Measurements from ENCODE around the gene IFITM10. TPM values are rescaled to one million over a fixed set of nuclear protein-coding genes. Genes with fewer than 3 reads are reported as not detected.

The IFITM10 gene
- total and polyA plus RNA-seq, 9 of the 15 experiments (the other 6 are each of a cell fraction or from before 2014, with no cell fraction given): 0.08 to 0.13 (median 0.09) TPM; not detected in 6

- TF ChIP-seq, protein P1, sequence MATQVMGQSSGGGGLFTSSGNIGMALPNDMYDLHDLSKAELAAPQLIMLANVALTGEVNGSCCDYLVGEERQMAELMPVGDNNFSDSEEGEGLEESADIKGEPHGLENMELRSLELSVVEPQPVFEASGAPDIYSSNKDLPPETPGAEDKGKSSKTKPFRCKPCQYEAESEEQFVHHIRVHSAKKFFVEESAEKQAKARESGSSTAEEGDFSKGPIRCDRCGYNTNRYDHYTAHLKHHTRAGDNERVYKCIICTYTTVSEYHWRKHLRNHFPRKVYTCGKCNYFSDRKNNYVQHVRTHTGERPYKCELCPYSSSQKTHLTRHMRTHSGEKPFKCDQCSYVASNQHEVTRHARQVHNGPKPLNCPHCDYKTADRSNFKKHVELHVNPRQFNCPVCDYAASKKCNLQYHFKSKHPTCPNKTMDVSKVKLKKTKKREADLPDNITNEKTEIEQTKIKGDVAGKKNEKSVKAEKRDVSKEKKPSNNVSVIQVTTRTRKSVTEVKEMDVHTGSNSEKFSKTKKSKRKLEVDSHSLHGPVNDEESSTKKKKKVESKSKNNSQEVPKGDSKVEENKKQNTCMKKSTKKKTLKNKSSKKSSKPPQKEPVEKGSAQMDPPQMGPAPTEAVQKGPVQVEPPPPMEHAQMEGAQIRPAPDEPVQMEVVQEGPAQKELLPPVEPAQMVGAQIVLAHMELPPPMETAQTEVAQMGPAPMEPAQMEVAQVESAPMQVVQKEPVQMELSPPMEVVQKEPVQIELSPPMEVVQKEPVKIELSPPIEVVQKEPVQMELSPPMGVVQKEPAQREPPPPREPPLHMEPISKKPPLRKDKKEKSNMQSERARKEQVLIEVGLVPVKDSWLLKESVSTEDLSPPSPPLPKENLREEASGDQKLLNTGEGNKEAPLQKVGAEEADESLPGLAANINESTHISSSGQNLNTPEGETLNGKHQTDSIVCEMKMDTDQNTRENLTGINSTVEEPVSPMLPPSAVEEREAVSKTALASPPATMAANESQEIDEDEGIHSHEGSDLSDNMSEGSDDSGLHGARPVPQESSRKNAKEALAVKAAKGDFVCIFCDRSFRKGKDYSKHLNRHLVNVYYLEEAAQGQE (IDR thresholded peaks at IDR 0.05; ENCODE audit: borderline replicate concordance): peak; percentile 91
- TF ChIP-seq, protein P1 (CRISPR knock-in tag; IDR thresholded peaks at IDR 0.05; ENCODE audit: low read depth): no peak
- TF ChIP-seq XRCC5 (IDR thresholded peaks at IDR 0.05; ENCODE audit: low read depth, low read length) (no peak), ZBTB8A (IDR thresholded peaks at IDR 0.05; ENCODE audit: partially characterized antibody) (no peak), GATAD2B (IDR thresholded peaks at IDR 0.05; ENCODE audit: borderline replicate concordance) (0 out of 2 replicates have a peak, but pooled peaks have one; percentile 21), ADNP (tag; IDR thresholded peaks at IDR 0.05) (no peak), SIN3A (IDR thresholded peaks at IDR 0.05; ENCODE audit: borderline replicate concordance in 2 of 2, control insufficient read depth in 1 of 2, low read depth in 2 of 2, low read length in 2 of 2) (no peak), MXI1 (IDR thresholded peaks at IDR 0.05; ENCODE audit: low read depth, low read length) (no peak), DLX4 (CRISPR knock-in tag; IDR thresholded peaks at IDR 0.05) (no peak), NUFIP1 (IDR thresholded peaks at IDR 0.05; ENCODE audit: partially characterized antibody) (no peak)
- TF ChIP-seq, protein P2, sequence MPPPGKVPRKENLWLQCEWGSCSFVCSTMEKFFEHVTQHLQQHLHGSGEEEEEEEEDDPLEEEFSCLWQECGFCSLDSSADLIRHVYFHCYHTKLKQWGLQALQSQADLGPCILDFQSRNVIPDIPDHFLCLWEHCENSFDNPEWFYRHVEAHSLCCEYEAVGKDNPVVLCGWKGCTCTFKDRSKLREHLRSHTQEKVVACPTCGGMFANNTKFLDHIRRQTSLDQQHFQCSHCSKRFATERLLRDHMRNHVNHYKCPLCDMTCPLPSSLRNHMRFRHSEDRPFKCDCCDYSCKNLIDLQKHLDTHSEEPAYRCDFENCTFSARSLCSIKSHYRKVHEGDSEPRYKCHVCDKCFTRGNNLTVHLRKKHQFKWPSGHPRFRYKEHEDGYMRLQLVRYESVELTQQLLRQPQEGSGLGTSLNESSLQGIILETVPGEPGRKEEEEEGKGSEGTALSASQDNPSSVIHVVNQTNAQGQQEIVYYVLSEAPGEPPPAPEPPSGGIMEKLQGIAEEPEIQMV (tag; conservative IDR thresholded peaks at IDR 0.05; ENCODE audit: low read depth): no peak
- TF ChIP-seq, protein P3, sequence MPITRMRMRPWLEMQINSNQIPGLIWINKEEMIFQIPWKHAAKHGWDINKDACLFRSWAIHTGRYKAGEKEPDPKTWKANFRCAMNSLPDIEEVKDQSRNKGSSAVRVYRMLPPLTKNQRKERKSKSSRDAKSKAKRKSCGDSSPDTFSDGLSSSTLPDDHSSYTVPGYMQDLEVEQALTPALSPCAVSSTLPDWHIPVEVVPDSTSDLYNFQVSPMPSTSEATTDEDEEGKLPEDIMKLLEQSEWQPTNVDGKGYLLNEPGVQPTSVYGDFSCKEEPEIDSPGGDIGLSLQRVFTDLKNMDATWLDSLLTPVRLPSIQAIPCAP (CRISPR knock-in tag; IDR thresholded peaks at IDR 0.05; ENCODE audit: borderline replicate concordance): no peak
- TF ChIP-seq, protein P4, sequence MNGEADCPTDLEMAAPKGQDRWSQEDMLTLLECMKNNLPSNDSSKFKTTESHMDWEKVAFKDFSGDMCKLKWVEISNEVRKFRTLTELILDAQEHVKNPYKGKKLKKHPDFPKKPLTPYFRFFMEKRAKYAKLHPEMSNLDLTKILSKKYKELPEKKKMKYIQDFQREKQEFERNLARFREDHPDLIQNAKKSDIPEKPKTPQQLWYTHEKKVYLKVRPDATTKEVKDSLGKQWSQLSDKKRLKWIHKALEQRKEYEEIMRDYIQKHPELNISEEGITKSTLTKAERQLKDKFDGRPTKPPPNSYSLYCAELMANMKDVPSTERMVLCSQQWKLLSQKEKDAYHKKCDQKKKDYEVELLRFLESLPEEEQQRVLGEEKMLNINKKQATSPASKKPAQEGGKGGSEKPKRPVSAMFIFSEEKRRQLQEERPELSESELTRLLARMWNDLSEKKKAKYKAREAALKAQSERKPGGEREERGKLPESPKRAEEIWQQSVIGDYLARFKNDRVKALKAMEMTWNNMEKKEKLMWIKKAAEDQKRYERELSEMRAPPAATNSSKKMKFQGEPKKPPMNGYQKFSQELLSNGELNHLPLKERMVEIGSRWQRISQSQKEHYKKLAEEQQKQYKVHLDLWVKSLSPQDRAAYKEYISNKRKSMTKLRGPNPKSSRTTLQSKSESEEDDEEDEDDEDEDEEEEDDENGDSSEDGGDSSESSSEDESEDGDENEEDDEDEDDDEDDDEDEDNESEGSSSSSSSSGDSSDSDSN (IDR thresholded peaks at IDR 0.05; ENCODE audit: borderline replicate concordance in 1 of 2, low read depth in 2 of 2, low read length in 2 of 2): no peak
Measured at GRCh38 chr11:1760351-1761109, 10.1 kb upstream of the IFITM10 start (continued).

All from K562 (cell line).